CD14-positive monocyte (primary cell): ENCODE measurements around the gene SCGB3A1. TPM values are rescaled to one million over a fixed set of nuclear protein-coding genes. Genes with fewer than 3 reads are reported as not detected.

Source experiments
- DNase-seq, 3 donors: peaks; one replicate each; pipeline ENCODE4 v3.0.0-alpha.2; 2011 to 2022
- H2AFZ ChIP-seq: 2 replicates; pipeline ENCODE4 v1.6.0; 2012; ENCODE audit warnings: mild to moderate bottlenecking, low read depth, low read length, inconsistent platforms; ENCODE audit not compliant: insufficient read depth, poor library complexity, severe bottlenecking
- H3K27ac ChIP-seq, 2 donors: 1 replicate in 1 of 2; 2 replicates in 1 of 2; pipeline ENCODE4 v1.5.1; 2012 to 2013; ENCODE audit warnings: low read length in 2 of 2, control low read depth in 1 of 2, inconsistent platforms in 1 of 2, low read depth in 1 of 2, mild to moderate bottlenecking in 1 of 2
- H3K27me3 ChIP-seq, 2 donors: one replicate each; pipeline versions ENCODE4 v1.6.0 to v1.6.1; 2011 to 2013; ENCODE audit warnings: low read length in 2 of 2; ENCODE audit not compliant: control insufficient read depth in 2 of 2, insufficient read depth in 2 of 2
- H3K36me3 ChIP-seq, 2 donors: replicated peaks in 1 of 2; 1 replicate in 1 of 2; 2 replicates in 1 of 2; pipeline versions ENCODE4 v1.5.1 to v1.6.1; 2012 to 2013; ENCODE audit warnings: low read length in 2 of 2, control low read depth in 1 of 2, inconsistent platforms in 1 of 2, mild to moderate bottlenecking in 1 of 2; ENCODE audit not compliant: insufficient read depth in 2 of 2, control insufficient read depth in 1 of 2
- H3K4me1 ChIP-seq, 2 donors: 1 replicate in 1 of 2; 2 replicates in 1 of 2; pipeline versions ENCODE4 v1.5.1 to v1.6.1; 2012 to 2013; ENCODE audit warnings: low read length in 2 of 2, control low read depth in 1 of 2, inconsistent platforms in 1 of 2, mild to moderate bottlenecking in 1 of 2, moderate library complexity in 1 of 2; ENCODE audit not compliant: insufficient read depth in 2 of 2, control insufficient read depth in 1 of 2
- H3K4me2 ChIP-seq: replicated peaks from 2 replicates; pipeline ENCODE3; 2012; ENCODE audit warnings: low read length, moderate library complexity, mild to moderate bottlenecking; ENCODE audit not compliant: poor library complexity, severe bottlenecking; ENCODE audit errors: extremely low read depth
- H3K4me3 ChIP-seq, 3 experiments: fragments of 200-600 bp in 1 of 3; sonication (generic) in 1 of 3; replicated peaks in 1 of 3; 1 replicate in 2 of 3; 2 replicates in 1 of 3; pipeline ENCODE4 v1.5.1; 2011 to 2013; ENCODE audit warnings: low read length in 3 of 3, mild to moderate bottlenecking in 3 of 3, control low read depth in 2 of 3, low read depth in 2 of 3, inconsistent platforms in 1 of 3, moderate library complexity in 1 of 3
- H3K79me2 ChIP-seq: 2 replicates; pipeline ENCODE4 v1.6.0; 2012; ENCODE audit warnings: mild to moderate bottlenecking, control low read depth, inconsistent platforms, low read length, moderate library complexity; ENCODE audit not compliant: insufficient read depth
- H3K9ac ChIP-seq: 2 replicates; pipeline ENCODE4 v1.6.0; 2017; ENCODE audit warnings: low read length, mild to moderate bottlenecking; ENCODE audit not compliant: insufficient read depth, poor library complexity, severe bottlenecking
- H3K9me3 ChIP-seq, 2 donors: replicated peaks in 1 of 2; 1 replicate in 1 of 2; 2 replicates in 1 of 2; pipeline versions ENCODE4 v1.5.1 to v1.6.1; 2012 to 2013; ENCODE audit warnings: low read length in 2 of 2, control low read depth in 1 of 2; ENCODE audit not compliant: control insufficient read depth in 1 of 2, insufficient read depth in 1 of 2
- H4K20me1 ChIP-seq: 2 replicates; pipeline ENCODE4 v1.6.0; 2012; ENCODE audit warnings: mild to moderate bottlenecking, low read length, control low read depth, moderate library complexity; ENCODE audit not compliant: insufficient read depth
- H3K27ac Mint-ChIP-seq, 7 donors: one replicate each; pipeline ENCODE4 v1.8.0; 2020; ENCODE audit warnings: mild to moderate bottlenecking in 7 of 7, mixed read lengths in 7 of 7, moderate library complexity in 6 of 7, inconsistent platforms in 2 of 7
- H3K27me3 Mint-ChIP-seq, 3 donors: one replicate each; pipeline ENCODE4 v1.8.0; 2021 to 2022; ENCODE audit warnings: low read depth in 3 of 3, mild to moderate bottlenecking in 3 of 3, mixed read lengths in 3 of 3, moderate library complexity in 3 of 3, inconsistent platforms in 1 of 3
- H3K36me3 Mint-ChIP-seq, 2 donors: one replicate each; pipeline ENCODE4 v1.8.0; 2020; ENCODE audit warnings: mixed read lengths in 2 of 2, inconsistent platforms in 1 of 2, mild to moderate bottlenecking in 1 of 2
- H3K4me1 Mint-ChIP-seq: one replicate; pipeline ENCODE4 v1.8.0; 2020; ENCODE audit warnings: mild to moderate bottlenecking, mixed read lengths
- H3K4me3 Mint-ChIP-seq, 2 donors: one replicate each; pipeline ENCODE4 v1.8.0; 2020; ENCODE audit warnings: mild to moderate bottlenecking in 2 of 2, mixed read lengths in 2 of 2, moderate library complexity in 1 of 2
- H3K9me3 Mint-ChIP-seq, 7 donors: one replicate each; pipeline ENCODE4 v1.8.0; 2020 to 2022; ENCODE audit warnings: mixed read lengths in 7 of 7, mild to moderate bottlenecking in 6 of 7, moderate library complexity in 6 of 7, inconsistent platforms in 2 of 7
- CTCF ChIP-seq: fragments of 200-600 bp; IDR thresholded peaks from one replicate; pipeline ENCODE4 v1.8.0; 2022; ENCODE audit warnings: antibody characterized with exemption, mild to moderate bottlenecking
- WGBS: methylation state at CpG from one replicate; pipeline ENCODE4 v1.1.5; 2013; ENCODE audit warnings: missing lambda C conversion rate; ENCODE audit not compliant: insufficient coverage; 5-methylcytosine and 5-hydroxymethylcytosine counted together
- intact Hi-C, 2 donors: fragments of 100-400 bp; cut with micrococcal nuclease; formaldehyde crosslinking; loops; one replicate each; pipeline versions ENCODE4 v1.15.0 to v1.15.1; 2023
- polyA plus RNA-seq, 3 donors: library from polyadenylated mRNA; depleted of rRNA in 1 of 3; unstranded in 2 of 3; stranded (reverse) in 1 of 3; fragments of 300-500 nt in 2 of 3; fragments of >200 nt in 1 of 3; fragmentation: Illumina TruSeq in 2 of 3; gene quantifications; 1 replicate in 2 of 3; 2 replicates in 1 of 3; pipeline ENCODE4 v1.2.3, GENCODE V29; 2012 to 2021

SCGB3A1 gene
- polyA plus RNA-seq, 3 donors, result 0.49 to 0.83 (median 0.59) TPM

GRCh38 chr5:180627386-180628120 is 36.3 kb upstream of the SCGB3A1 start:
- Histone ChIP-seq H4K20me1 (no peaks in the 10 kb centered on the region), H2AFZ (no peak overlapping the region), H3K4me2 (no peak overlapping the region), H3K9ac (no peak overlapping the region), H3K27ac (no peak overlapping the region), H3K36me3 (no peaks in the 10 kb centered on the region), H3K9me3 (no peaks in the 10 kb centered on the region), H3K79me2 (no peaks in the 10 kb centered on the region), H3K4me3 (no peak overlapping the region), H3K27me3 (no peaks in the 10 kb centered on the region), H3K4me1 (no peaks in the 10 kb centered on the region)
- WGBS, result 88% methylated on average over 12 of the region's 12 CpGs
- TF ChIP-seq CTCF, result no peak
- Mint-ChIP-seq H3K4me3 (no peak overlapping the region), H3K9me3 (peaks cover 0 to 2% (median 0%) of the 10 kb centered on the region in 7 donors), H3K27ac (no peak overlapping the region), H3K36me3 (no peaks in the 10 kb centered on the region), H3K27me3 (peaks cover 0 to 5% (median 2%) of the 10 kb centered on the region in 3 donors), H3K4me1 (no peaks in the 10 kb centered on the region)
- DNase-seq, result no peak
- intact Hi-C loops, result no loop called here

GRCh38 chr5:180626661-180627385 is 35.5 kb upstream of the SCGB3A1 start:
- H3K4me1 ChIP-seq, result no peaks in the 10 kb centered on the region
- Mint-ChIP-seq H3K36me3 (no peaks in the 10 kb centered on the region), H3K27me3 (peaks cover 1 to 7% (median 2%) of the 10 kb centered on the region in 3 donors), H3K4me1 (no peaks in the 10 kb centered on the region), H3K4me3 (no peak overlapping the region), H3K27ac (no peak overlapping the region), H3K9me3 (peaks cover 0 to 3% (median 0%) of the 10 kb centered on the region in 7 donors)
- no peaks in the 10 kb centered on the region for H3K79me2 ChIP-seq
- TF ChIP-seq CTCF, result no peak
- H4K20me1 ChIP-seq, result no peaks in the 10 kb centered on the region
- no peaks in the 10 kb centered on the region for H3K9me3 ChIP-seq
- H3K4me2 ChIP-seq, result no peak overlapping the region
- no peak for DNase-seq
- WGBS, result 93% methylated on average over 15 of the region's 15 CpGs
- no peak overlapping the region for H3K9ac ChIP-seq
- no peak overlapping the region for H3K4me3 ChIP-seq
- H3K36me3 ChIP-seq, result no peaks in the 10 kb centered on the region
- no peak overlapping the region for H2AFZ ChIP-seq
- no peak overlapping the region for H3K27ac ChIP-seq
- H3K27me3 ChIP-seq, result no peaks in the 10 kb centered on the region
- intact Hi-C loops, result no loop called here
